Skeletal muscle tissue (tissue), 4 donors: ENCODE data around the gene COL20A1. TPM values are rescaled to one million over a fixed set of nuclear protein-coding genes. Genes with fewer than 3 reads are reported as not detected.

Source experiments
- H3K27ac ChIP-seq: one replicate; pipeline ENCODE4 v1.7.0; 2013; ENCODE audit warnings: mild to moderate bottlenecking, low read depth, low read length, inconsistent platforms
- H3K27me3 ChIP-seq, 3 donors: one replicate each; pipeline ENCODE4 v1.7.0; 2013; ENCODE audit warnings: low read length in 3 of 3; ENCODE audit not compliant: control insufficient read depth in 3 of 3, insufficient read depth in 3 of 3
- H3K36me3 ChIP-seq, 3 donors: one replicate each; pipeline ENCODE4 v1.7.0; 2013; ENCODE audit warnings: low read length in 3 of 3; ENCODE audit not compliant: control insufficient read depth in 3 of 3, insufficient read depth in 3 of 3
- H3K4me1 ChIP-seq, 3 donors: one replicate each; pipeline ENCODE4 v1.7.0; 2013; ENCODE audit warnings: low read length in 3 of 3, mild to moderate bottlenecking in 3 of 3; ENCODE audit not compliant: control insufficient read depth in 3 of 3, insufficient read depth in 3 of 3
- H3K4me3 ChIP-seq, 3 donors: one replicate each; pipeline ENCODE4 v1.7.0; 2013; ENCODE audit warnings: low read length in 3 of 3
- H3K9ac ChIP-seq, 3 donors: one replicate each; pipeline ENCODE4 v1.7.0; 2013; ENCODE audit warnings: low read length in 3 of 3, mild to moderate bottlenecking in 3 of 3, moderate library complexity in 2 of 3, low read depth in 1 of 3
- H3K9me3 ChIP-seq, 3 donors: one replicate each; pipeline ENCODE4 v1.7.0; 2013; ENCODE audit warnings: low read length in 3 of 3; ENCODE audit not compliant: control insufficient read depth in 3 of 3
- total RNA-seq: library from RNA; depleted of rRNA; stranded (reverse); fragments of >200 nt; gene quantifications from one replicate; pipeline ENCODE4 v1.2.3, GENCODE V29; 2014
- donor health status: Osteomylitis.

Gene COL20A1
- total RNA-seq, 1 donor from 2014 or later, result 2.6 TPM

DNA sequence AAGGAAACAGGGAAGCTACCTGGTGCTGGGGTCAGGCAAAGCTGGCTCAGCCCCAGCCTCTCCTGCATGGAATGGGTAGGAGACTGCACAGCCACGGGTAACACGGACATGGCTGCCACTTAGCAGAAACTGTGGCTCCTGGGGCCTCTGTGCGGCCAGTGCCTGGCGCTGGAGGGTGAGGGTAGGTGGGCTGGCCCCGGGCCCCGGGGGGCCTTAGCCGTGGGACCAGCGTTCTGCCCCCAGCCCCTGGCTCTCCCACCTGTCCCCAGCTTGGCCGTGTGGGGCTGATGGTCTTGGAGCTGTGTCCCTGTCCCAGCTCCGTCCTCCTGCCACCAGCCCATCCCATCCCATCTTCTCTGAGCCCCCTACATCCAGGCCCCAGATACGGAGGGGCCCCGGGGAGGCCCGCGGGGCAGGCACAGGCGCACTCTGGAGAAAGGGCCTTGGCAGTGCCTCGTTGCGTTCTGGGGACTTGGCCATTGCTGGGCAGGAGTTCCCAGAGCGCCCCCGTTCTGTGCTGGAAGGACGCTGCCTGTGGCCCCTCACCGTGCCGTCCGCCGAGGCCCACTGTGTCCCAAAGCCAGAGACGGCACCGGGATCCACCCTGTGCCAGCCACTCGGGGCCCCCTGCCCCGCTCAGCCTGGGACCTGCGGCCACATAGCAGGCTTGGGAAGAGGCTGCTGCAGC, 56.0 kb downstream of the COL20A1 start:
- Histone ChIP-seq H3K4me1 (peaks cover 0 to 4% (median 0%) of the 10 kb centered on the region in 3 donors), H3K9ac (no peak overlapping the region), H3K9me3 (no peaks in the 10 kb centered on the region), H3K27ac (no peak overlapping the region), H3K4me3 (no peak overlapping the region), H3K27me3 (peaks cover 31 to 60% (median 58%) of the 10 kb centered on the region in 3 donors), H3K36me3 (no peaks in the 10 kb centered on the region)

DNA sequence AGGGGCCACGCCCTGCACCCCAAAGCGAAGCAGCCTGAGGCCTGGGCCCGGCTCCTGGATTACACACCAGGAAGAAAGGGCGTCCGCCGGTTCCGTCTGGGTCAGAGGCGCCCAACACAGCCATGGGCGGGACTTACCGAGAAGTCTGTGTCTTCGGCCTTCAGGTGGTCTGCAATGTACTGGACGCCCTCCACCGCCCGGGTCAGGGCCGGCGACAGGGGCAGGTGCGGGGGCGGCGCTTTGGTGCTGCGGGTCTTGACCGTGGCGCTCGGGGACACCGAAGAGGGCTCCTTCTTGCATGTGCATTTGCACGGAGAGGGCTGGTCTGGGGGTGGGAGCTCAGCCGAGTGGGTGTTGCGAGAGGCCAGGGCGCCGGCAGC, 56.5 kb downstream of the COL20A1 start:
- Histone ChIP-seq H3K27me3 (peaks cover 30 to 60% (median 55%) of the 10 kb centered on the region in 3 donors), H3K9ac (no peak overlapping the region), H3K4me1 (peaks cover 0 to 4% (median 0%) of the 10 kb centered on the region in 3 donors), H3K9me3 (no peaks in the 10 kb centered on the region), H3K4me3 (no peak overlapping the region), H3K36me3 (no peaks in the 10 kb centered on the region), H3K27ac (no peak overlapping the region)

DNA sequence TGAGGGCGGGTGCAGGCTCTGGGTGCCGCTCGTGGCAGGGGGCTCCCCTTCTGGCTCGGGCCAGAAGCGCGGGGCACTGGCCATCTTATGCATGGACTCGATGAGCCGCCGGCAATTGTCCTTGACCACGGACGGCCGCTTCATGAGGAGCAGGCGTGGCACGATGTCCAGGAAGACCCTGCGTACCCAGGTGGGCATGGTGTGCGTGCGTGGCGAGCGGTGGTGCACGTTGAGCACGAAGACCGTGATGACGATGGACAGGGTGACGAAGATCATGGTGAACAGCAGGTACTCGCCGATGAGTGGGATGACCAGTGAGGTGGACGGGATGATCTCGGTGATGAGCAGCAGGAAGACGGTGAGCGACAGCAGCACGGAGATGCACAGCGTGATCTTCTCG, 57.2 kb downstream of the COL20A1 start:
- H3K4me1 ChIP-seq, result peaks cover 0 to 4% (median 0%) of the 10 kb centered on the region in 3 donors
- H3K27ac ChIP-seq, result no peak overlapping the region
- no peak overlapping the region for H3K9ac ChIP-seq
- H3K36me3 ChIP-seq, result no peaks in the 10 kb centered on the region
- H3K4me3 ChIP-seq, result no peak overlapping the region
- no peaks in the 10 kb centered on the region for H3K9me3 ChIP-seq
- H3K27me3 ChIP-seq, result peaks cover 31 to 59% (median 56%) of the 10 kb centered on the region in 3 donors

DNA sequence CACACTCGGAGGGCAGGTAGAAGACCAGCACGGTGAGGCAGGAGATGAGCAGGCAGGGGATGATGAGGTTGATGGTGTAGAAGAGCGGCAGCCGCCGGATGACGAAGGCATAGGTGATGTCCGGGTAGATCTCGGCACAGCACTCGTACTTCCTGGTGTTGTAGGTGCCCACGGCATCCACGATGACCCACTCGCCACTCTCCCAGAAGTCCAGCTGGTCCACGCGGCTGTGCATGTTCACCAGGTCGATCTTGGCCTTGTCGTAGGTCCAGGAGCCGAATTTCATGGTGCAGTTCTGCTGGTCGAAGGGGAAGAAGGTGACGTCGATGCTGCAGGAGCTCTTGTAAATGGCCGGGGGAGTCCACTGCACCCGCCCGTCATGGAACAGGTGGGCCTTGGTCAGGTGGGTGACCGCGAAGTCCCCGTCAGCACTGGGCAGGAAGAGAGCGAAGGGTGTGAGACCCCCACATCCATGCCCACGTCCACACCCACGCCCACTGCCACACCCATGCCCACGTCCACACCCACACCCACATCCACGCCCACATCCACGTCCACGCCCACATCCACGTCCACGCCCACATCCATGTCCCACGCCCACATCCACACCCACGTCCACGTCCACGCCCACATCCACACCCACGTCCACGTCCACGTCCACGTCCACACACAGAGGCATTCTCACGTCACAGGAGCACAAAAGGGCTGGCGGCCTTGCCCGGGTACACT, 57.8 kb downstream of the COL20A1 start:
- Histone ChIP-seq H3K36me3 (no peaks in the 10 kb centered on the region), H3K9ac (no peak overlapping the region), H3K27me3 (peaks cover 31 to 57% (median 54%) of the 10 kb centered on the region in 3 donors), H3K4me1 (peaks cover 0 to 2% (median 0%) of the 10 kb centered on the region in 3 donors), H3K27ac (no peak overlapping the region), H3K9me3 (no peaks in the 10 kb centered on the region), H3K4me3 (no peak overlapping the region)

DNA sequence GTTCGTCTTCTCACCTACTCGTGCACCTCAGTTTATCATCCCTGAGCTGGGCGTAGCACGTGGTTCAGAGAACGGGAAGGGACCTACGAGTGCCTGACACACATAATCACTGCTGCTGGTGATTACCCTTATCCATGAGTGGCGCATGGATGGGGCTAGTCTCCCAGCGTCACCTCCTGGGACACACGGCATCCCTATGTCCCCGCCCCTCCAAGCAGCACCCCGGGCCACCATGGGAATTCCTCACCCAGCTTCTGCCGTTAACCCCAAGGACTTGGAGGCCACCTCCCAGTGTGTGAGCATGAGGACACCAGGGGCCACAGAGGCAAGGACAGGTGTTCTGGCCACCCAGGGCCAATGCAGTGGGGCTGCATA, 58.3 kb downstream of the COL20A1 start:
- Histone ChIP-seq H3K4me1 (no peaks in the 10 kb centered on the region), H3K9ac (no peak overlapping the region), H3K27me3 (peaks cover 25 to 52% (median 49%) of the 10 kb centered on the region in 3 donors), H3K9me3 (no peaks in the 10 kb centered on the region), H3K4me3 (no peak overlapping the region), H3K27ac (no peak overlapping the region), H3K36me3 (no peaks in the 10 kb centered on the region)

DNA sequence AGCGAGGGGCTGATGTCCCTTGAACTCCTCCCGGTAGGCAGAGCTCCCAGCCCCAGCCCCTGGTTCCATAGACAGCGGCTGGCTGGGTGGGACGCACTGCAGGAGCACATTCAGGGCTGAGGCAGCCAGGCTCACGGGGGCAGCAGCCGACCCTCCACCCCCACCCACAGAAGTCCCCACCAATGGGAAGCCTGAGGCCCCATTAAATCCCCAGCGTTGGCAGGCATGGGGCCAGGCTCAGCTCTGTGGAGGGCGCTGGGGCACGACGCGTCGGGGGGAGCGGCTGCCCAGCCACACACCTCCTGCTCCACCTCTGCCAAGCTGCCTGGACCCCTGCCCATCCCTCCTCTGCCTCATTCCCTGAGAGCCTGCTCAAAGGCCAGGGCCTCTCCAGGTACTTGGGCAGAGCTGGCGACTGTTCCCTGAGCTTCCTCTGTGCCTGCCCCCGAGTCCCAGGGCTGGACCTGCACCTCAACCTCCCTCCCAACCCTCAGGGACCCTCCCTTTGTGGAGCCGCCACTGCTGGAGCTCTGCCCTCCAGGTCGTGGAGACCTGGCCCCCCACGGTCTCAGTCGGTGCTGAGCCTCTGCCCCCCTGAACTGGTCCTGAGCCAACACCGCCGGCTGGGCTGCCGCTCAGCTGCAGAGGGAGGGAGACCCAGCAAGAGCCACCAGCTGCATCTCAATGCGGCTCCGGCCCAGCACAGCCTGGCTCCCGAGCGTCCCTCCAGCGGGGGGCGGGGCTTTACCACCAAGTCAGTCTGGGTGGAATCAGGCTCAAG, 59.0 kb downstream of the COL20A1 start:
- Histone ChIP-seq H3K4me3 (no peak overlapping the region), H3K36me3 (no peaks in the 10 kb centered on the region), H3K9ac (no peak overlapping the region), H3K27ac (no peak overlapping the region), H3K9me3 (no peaks in the 10 kb centered on the region), H3K4me1 (no peaks in the 10 kb centered on the region), H3K27me3 (peaks cover 21 to 49% (median 42%) of the 10 kb centered on the region in 3 donors)

DNA sequence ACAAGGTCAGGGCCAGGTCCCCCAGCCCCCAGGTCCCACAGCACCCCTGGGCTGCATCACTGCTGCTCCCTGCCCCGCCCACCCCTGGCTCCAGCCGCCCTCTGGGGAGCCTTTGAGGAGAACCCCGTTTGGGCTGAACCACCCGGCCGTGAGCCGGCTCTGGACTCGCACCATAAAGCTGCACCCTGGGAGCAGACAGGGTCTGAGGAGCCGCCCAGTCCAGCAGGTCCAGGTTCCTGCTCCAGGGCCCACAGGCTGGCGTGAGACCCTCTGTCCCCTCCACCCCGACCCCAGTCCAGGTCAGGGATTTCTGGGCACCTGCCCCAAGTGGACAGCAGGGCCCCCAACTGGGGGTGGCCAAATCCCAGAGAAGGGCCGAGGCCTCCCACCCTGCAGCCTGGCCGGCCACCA, 59.8 kb downstream of the COL20A1 start:
- Histone ChIP-seq H3K27ac (no peak overlapping the region), H3K9ac (no peak overlapping the region), H3K4me1 (no peaks in the 10 kb centered on the region), H3K4me3 (no peak overlapping the region), H3K9me3 (no peaks in the 10 kb centered on the region), H3K27me3 (peaks cover 23 to 49% (median 40%) of the 10 kb centered on the region in 3 donors), H3K36me3 (no peaks in the 10 kb centered on the region)

DNA sequence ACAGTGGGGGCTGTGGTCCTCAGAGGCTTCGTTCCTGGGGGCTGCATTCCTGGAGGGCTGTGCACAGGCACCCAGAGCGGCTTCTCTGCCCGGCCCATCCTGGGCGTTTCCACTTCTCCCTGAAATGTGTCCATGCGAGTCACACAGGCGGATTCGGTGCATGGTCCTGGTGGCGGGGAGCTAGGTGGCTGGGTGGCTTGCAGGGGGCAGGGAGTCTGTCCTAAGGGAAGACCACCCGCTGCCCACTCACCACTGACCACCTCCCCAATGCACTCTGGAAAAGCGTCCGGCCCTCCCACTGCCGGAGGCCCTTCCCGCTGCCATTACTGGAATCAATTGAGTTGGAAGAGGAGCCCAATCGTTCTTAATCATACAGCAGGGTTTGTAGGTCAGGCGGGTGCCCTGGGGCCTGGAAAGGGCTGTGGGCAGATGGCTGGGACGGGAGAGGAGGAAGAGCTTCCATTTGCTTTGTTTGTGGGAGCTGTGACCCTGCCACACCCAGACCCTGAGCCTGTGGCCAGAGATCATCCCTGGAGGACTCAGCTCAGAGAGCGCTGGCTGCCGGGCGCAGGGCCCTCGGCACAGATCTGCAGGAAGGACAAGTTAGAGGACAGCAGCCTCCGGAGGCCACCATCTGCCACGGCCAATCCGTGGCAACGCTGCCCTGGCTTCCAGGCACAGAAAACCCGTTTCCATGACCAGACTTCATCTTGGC, 61.8 kb downstream of the COL20A1 start:
- Histone ChIP-seq H3K9me3 (no peaks in the 10 kb centered on the region), H3K4me3 (no peak overlapping the region), H3K27me3 (peaks cover 39 to 56% (median 47%) of the 10 kb centered on the region in 3 donors), H3K4me1 (no peaks in the 10 kb centered on the region), H3K36me3 (no peaks in the 10 kb centered on the region), H3K9ac (no peak overlapping the region), H3K27ac (no peak overlapping the region)

DNA sequence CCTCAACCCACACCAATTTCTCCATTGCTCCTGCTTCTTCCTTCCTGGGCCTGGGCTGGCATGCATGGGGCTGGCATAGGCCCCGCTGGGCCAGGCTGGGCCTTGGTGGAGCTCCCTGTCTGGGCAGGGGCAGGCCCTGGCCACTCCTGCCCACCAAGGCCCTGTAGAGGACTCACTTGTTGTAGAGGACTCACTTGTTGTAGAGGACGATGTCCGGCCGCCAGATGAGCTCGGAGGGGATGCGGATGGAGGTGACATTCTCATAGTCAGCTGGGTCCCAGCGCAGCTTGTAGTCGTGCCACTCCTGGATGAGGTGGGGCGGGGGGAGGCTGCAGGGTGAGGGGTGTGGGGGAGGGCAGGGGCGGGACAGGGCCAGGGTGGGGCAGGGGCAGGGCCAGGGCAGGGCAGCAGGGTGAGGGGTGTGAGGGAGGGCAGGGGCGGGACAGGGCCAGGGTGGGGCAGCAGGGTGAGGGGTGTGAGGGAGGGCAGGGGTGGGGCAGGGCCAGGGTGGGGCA, 62.9 kb downstream of the COL20A1 start:
- no peak overlapping the region for H3K9ac ChIP-seq
- no peaks in the 10 kb centered on the region for H3K9me3 ChIP-seq
- no peak overlapping the region for H3K27ac ChIP-seq
- H3K4me3 ChIP-seq, result no peak overlapping the region
- H3K27me3 ChIP-seq, result peaks cover 49 to 66% (median 55%) of the 10 kb centered on the region in 3 donors
- no peaks in the 10 kb centered on the region for H3K4me1 ChIP-seq
- no peaks in the 10 kb centered on the region for H3K36me3 ChIP-seq
